Lung (tissue), 12 donors: Measurements from ENCODE around the gene TMEM254. TPM values are rescaled to one million over a fixed set of nuclear protein-coding genes. Genes with fewer than 3 reads are reported as not detected.
"Not testable (repeated sequence)": the region's sequence is repeated elsewhere in the genome, so short reads cannot be mapped to it uniquely, and the experiment has no call there.

ENCODE experiments used
- ATAC-seq: fragments of 200-7000 bp; cut with Tn5 transposase; one replicate; pipeline ENCODE4 v1.9.1; 2020; ENCODE audit warnings: moderate number of reproducible peaks; ENCODE audit not compliant: insufficient read depth, low FRiP score
- DNase-seq, 3 donors: peaks; one replicate each; pipeline ENCODE4 v3.0.0-alpha.2; 2013 to 2017
- H3K27ac ChIP-seq, 2 donors: one replicate each; pipeline ENCODE4 v1.5.1; 2013; ENCODE audit warnings: mild to moderate bottlenecking in 2 of 2, moderate library complexity in 2 of 2, control low read depth in 1 of 2, inconsistent platforms in 1 of 2, low read depth in 1 of 2, low read length in 1 of 2
- H3K27me3 ChIP-seq, 3 donors: one replicate each; pipeline ENCODE4 v1.5.1; 2013; ENCODE audit warnings: low read length in 2 of 3; ENCODE audit not compliant: control insufficient read depth in 3 of 3, insufficient read depth in 3 of 3
- H3K36me3 ChIP-seq, 4 donors: one replicate each; pipeline ENCODE4 v1.5.1; 2013; ENCODE audit warnings: low read length in 4 of 4, mild to moderate bottlenecking in 1 of 4, moderate library complexity in 1 of 4; ENCODE audit not compliant: control insufficient read depth in 4 of 4, insufficient read depth in 4 of 4
- H3K4me1 ChIP-seq, 5 donors: one replicate each; pipeline ENCODE4 v1.5.1; 2013; ENCODE audit warnings: low read length in 5 of 5, mild to moderate bottlenecking in 2 of 5, moderate library complexity in 1 of 5; ENCODE audit not compliant: control insufficient read depth in 5 of 5, insufficient read depth in 5 of 5
- H3K4me3 ChIP-seq: one replicate; pipeline ENCODE4 v1.5.1; 2013; ENCODE audit warnings: mild to moderate bottlenecking, control low read depth, moderate library complexity
- H3K9ac ChIP-seq, 2 donors: one replicate each; pipeline ENCODE4 v1.5.1; 2013; ENCODE audit warnings: low read length in 2 of 2, control low read depth in 1 of 2; ENCODE audit not compliant: insufficient read depth in 1 of 2
- H3K9me3 ChIP-seq, 4 donors: one replicate each; pipeline ENCODE4 v1.5.1; 2013; ENCODE audit warnings: low read length in 3 of 4, mild to moderate bottlenecking in 1 of 4, moderate library complexity in 1 of 4; ENCODE audit not compliant: control insufficient read depth in 4 of 4, insufficient read depth in 3 of 4
- WGBS, 2 donors: extraction: QIAGEN DNeasy Blood & Tissue Kit; methylation state at CpG; one replicate each; pipeline ENCODE4 v1.1.7; 2013; 5-methylcytosine and 5-hydroxymethylcytosine counted together
- polyA plus RNA-seq, 2 donors: library from polyadenylated mRNA; stranded (reverse); fragments of 200-250 nt; gene quantifications; one replicate each; pipeline ENCODE4 v1.2.1, GENCODE V29; 2013
- total RNA-seq, 2 donors: library from RNA; depleted of rRNA in 1 of 2; stranded (reverse); fragments of >200 nt in 1 of 2; gene quantifications; one replicate each; pipeline ENCODE4 v1.2.1, GENCODE V29; 2014 to 2021
- TF ChIP-seq, protein P1 (sequence below): IDR thresholded peaks from 2 replicates; pipeline ENCODE4 v1.5.1; 2012; ENCODE audit warnings: mild to moderate bottlenecking; ENCODE audit errors: control extremely low read depth, extremely low read depth
- donor health status: control.
- donor health status: control.
- donor health status: Bipolar disorder and iron deficiency.
- donor health status: healthy.
- donor health status: DM: yes; HTN: yes; CAD: no.

TMEM254 gene
- total and polyA plus RNA-seq, 4 donors = 14.0 to 25.8 (median 18.6) TPM

DNA sequence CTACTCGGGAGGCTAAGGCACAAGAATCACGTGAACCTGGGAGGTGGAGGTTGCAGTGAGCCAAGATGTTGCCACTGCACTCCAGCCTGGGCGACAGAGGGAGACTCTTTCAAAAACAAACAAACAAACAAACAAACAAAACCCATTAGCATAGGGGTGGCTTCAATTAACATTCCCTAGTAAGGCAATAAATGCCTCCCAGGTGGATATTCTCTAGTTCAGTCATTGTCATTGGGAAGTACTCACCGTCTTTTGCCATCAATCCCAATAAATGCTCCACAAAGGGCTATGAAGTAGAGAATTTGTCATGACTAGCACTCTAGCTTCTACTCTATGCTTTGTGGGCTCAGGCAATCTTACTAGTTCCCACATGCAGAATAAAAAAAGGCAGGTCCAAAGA is 11.7 kb upstream of the TMEM254 start:
- Histone ChIP-seq H3K27ac (no peak overlapping the region), H3K4me1 (no peaks in the 10 kb centered on the region), H3K9ac (no peak overlapping the region), H3K27me3 (no peaks in the 10 kb centered on the region), H3K4me3 (no peak overlapping the region), H3K36me3 (no peaks in the 10 kb centered on the region), H3K9me3 (no peaks in the 10 kb centered on the region)
- no peak for ATAC-seq
- WGBS, 2 donors = 88 to 94% methylated on average over 4 of the region's 4 CpGs
- TF ChIP-seq, protein P1, sequence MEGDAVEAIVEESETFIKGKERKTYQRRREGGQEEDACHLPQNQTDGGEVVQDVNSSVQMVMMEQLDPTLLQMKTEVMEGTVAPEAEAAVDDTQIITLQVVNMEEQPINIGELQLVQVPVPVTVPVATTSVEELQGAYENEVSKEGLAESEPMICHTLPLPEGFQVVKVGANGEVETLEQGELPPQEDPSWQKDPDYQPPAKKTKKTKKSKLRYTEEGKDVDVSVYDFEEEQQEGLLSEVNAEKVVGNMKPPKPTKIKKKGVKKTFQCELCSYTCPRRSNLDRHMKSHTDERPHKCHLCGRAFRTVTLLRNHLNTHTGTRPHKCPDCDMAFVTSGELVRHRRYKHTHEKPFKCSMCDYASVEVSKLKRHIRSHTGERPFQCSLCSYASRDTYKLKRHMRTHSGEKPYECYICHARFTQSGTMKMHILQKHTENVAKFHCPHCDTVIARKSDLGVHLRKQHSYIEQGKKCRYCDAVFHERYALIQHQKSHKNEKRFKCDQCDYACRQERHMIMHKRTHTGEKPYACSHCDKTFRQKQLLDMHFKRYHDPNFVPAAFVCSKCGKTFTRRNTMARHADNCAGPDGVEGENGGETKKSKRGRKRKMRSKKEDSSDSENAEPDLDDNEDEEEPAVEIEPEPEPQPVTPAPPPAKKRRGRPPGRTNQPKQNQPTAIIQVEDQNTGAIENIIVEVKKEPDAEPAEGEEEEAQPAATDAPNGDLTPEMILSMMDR = no peak
- DNase-seq = no peak

DNA sequence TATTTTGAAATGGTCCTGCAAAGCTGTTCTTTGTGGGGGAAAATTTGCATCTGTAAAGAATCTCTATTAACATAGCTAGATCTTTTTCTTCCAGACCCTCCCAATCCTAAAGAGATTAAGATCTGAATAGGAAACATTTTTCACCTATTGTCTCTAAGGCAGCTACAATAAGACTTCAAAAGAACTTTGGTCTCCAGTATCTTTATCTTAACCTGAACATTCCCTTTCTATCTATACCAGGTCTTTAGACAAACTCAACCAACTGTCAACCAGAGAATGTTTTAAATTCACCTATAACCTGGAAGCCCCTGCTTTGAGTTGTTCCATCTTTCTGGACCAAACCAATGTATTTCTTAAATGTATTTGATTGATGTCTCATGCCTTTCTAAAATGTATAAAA is 10.6 kb upstream of the TMEM254 start:
- H3K9ac ChIP-seq, H3K9me3 ChIP-seq, ATAC-seq, H3K4me3 ChIP-seq, H3K27ac ChIP-seq, H3K4me1 ChIP-seq, H3K36me3 ChIP-seq, DNase-seq, H3K27me3 ChIP-seq: not testable (repeated sequence)

DNA sequence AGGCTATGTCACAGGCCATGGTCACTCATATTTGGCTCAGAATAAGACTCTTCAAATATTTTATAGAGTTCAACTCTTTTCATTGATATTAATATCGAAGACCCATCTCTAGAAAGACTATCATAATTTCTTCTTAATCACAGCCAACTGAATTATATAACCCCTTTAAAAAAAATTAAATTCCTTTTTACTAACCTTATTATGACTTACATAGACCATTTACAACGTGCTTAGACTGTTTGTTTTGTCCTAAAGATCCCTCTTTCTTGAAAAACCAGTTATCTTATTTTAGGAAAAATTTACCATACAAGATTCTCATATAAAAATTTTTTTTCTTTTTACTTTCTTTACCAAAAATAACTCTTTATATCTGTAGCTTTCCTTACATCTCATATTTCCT is 10.2 kb upstream of the TMEM254 start:
- DNase-seq = no peak
- 69 to 85% methylated on average over 2 of the region's 2 CpGs for WGBS, 2 donors

DNA sequence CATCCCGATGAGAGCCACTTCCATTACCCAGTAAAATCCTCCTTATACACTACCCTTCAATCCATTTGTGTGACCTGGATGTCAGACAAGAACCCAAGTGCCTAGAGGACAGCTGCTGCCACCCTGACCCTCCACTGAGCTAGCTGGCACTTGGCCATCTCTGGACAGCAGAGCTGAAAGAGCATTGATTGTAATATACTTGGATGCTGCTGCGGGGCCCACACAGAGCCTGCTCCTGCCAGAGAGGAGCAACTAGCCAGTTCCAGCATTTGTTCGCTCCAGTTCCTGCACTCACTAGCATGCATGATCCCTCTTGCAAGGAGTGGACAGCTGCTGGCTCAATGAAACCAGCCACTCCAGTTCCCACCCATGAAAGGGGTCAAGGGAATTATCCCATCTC is 8.4 kb upstream of the TMEM254 start:
- peak overlapping the region in 1 of 2 donors; percentile 47 for H3K27ac ChIP-seq
- TF ChIP-seq, protein P1 = no peak
- no peaks in the 10 kb centered on the region for H3K27me3 ChIP-seq
- DNase-seq (peak; percentile 16 to 19 (median 17)), ATAC-seq (no peak)
- H3K9ac ChIP-seq = no peak overlapping the region
- no peak overlapping the region for H3K4me3 ChIP-seq
- no peaks in the 10 kb centered on the region for H3K4me1 ChIP-seq
- peaks cover 0 to 1% (median 0%) of the 10 kb centered on the region in 4 donors for H3K36me3 ChIP-seq
- WGBS, 2 donors = 81 to 86% methylated on average over 3 of the region's 3 CpGs
- no peaks in the 10 kb centered on the region for H3K9me3 ChIP-seq

More for the DNA sequence above, 10.2 kb upstream of the TMEM254 start:
- TF ChIP-seq, protein P1 = no peak
- no peaks in the 10 kb centered on the region for H3K4me1 ChIP-seq
- H3K9me3 ChIP-seq = no peaks in the 10 kb centered on the region
- no peaks in the 10 kb centered on the region for H3K27me3 ChIP-seq
- no peak overlapping the region for H3K4me3 ChIP-seq
- H3K27ac ChIP-seq = no peak overlapping the region
- no peaks in the 10 kb centered on the region for H3K36me3 ChIP-seq
- ATAC-seq = no peak
- H3K9ac ChIP-seq = no peak overlapping the region
